HEK293 (cell line): ENCODE measurements around the gene COL5A2.

Source experiments
- CTCF ChIA-PET: fragments of 350-600 bp; formaldehyde crosslinking; extraction: SDS; loops from one replicate; lab custom pipeline; 2021; ENCODE audit warnings: antibody characterized with exemption; lab: Yijun Ruan, JAX
- POLR2A ChIA-PET: fragments of 300-600 bp; formaldehyde crosslinking; extraction: SDS; loops from one replicate; lab custom pipeline; 2020; ENCODE audit warnings: antibody characterized with exemption, inconsistent platforms; lab: Yijun Ruan, JAX
- H3K27ac ChIP-seq: fragments of 200-500 bp; sonication (Bioruptor generic); 2 replicates; pipeline ENCODE4 v1.5.1; 2014; ENCODE audit warnings: low read depth, low read length, control low read depth, inconsistent platforms; ENCODE audit errors: extremely low read depth
- H3K36me3 ChIP-seq, 2 experiments: fragments of 200-500 bp in 1 of 2; sonication (Bioruptor generic) in 1 of 2; 1 replicate in 1 of 2; 2 replicates in 1 of 2; pipeline ENCODE4 v1.5.1; 2014 to 2017; ENCODE audit warnings: inconsistent platforms in 2 of 2, low read length in 2 of 2; ENCODE audit not compliant: control insufficient read depth in 2 of 2, insufficient read depth in 1 of 2
- H3K4me1 ChIP-seq: fragments of 200-500 bp; sonication (Bioruptor generic); 2 replicates; pipeline ENCODE4 v1.5.1; 2014; ENCODE audit warnings: mild to moderate bottlenecking, low read length, inconsistent platforms; ENCODE audit not compliant: control insufficient read depth, insufficient read depth
- H3K4me3 ChIP-seq: 2 replicates; pipeline ENCODE4 v1.5.1; 2011; ENCODE audit warnings: low read depth, mild to moderate bottlenecking, control low read depth, low read length, moderate library complexity
- H3K9me3 ChIP-seq: fragments of 200-500 bp; sonication (Bioruptor generic); 2 replicates; pipeline ENCODE4 v1.5.1; 2014; ENCODE audit warnings: low read depth, low read length, inconsistent platforms; ENCODE audit not compliant: control insufficient read depth, insufficient read depth
- FEZF1 ChIP-seq: fragments of 450-650 bp; formaldehyde crosslinking; IDR thresholded peaks from 2 replicates; pipeline ENCODE4 v1.5.1; 2016; ENCODE audit warnings: missing biosample characterization, missing genetic modification characterization
- HOXA7 ChIP-seq: sonication (generic); formaldehyde crosslinking; IDR thresholded peaks from 2 replicates; pipeline ENCODE4 v1.8.1; 2022; ENCODE audit warnings: missing genetic modification reagents, borderline replicate concordance
- IKZF3 ChIP-seq: fragments of 450-650 bp; IDR thresholded peaks from 2 replicates; pipeline ENCODE4 v1.5.0; 2018; ENCODE audit warnings: missing biosample characterization, mild to moderate bottlenecking, missing genetic modification characterization, moderate library complexity
- KLF9 ChIP-seq: fragments of 450-650 bp; formaldehyde crosslinking; IDR thresholded peaks from 2 replicates; pipeline ENCODE4 v1.5.1; 2016; ENCODE audit warnings: missing biosample characterization, missing genetic modification characterization, low read depth
- ZBTB17 ChIP-seq: fragments of 450-650 bp; formaldehyde crosslinking; IDR thresholded peaks from 2 replicates; pipeline ENCODE4 v1.5.1; 2016; ENCODE audit warnings: missing biosample characterization, missing genetic modification characterization
- ZFP69B ChIP-seq: fragments of 450-650 bp; formaldehyde crosslinking; IDR thresholded peaks from 2 replicates; pipeline ENCODE4 v1.5.1; 2016; ENCODE audit warnings: missing biosample characterization, missing genetic modification characterization
- ZNF121 ChIP-seq: fragments of 450-650 bp; formaldehyde crosslinking; IDR thresholded peaks from 2 replicates; pipeline ENCODE4 v1.5.1; 2016; ENCODE audit warnings: missing biosample characterization, missing genetic modification characterization
- ZNF157 ChIP-seq: fragments of 450-650 bp; formaldehyde crosslinking; IDR thresholded peaks from 2 replicates; pipeline ENCODE4 v1.5.1; 2016; ENCODE audit warnings: missing biosample characterization, missing genetic modification characterization
- ZNF16 ChIP-seq: fragments of 450-650 bp; formaldehyde crosslinking; IDR thresholded peaks from 2 replicates; pipeline ENCODE4 v1.5.1; 2016; ENCODE audit warnings: low read depth, missing biosample characterization, missing genetic modification characterization
- ZNF169 ChIP-seq: fragments of 450-650 bp; formaldehyde crosslinking; IDR thresholded peaks from 2 replicates; pipeline ENCODE4 v1.5.1; 2016; ENCODE audit warnings: missing biosample characterization, missing genetic modification characterization
- ZNF211 ChIP-seq: fragments of 450-650 bp; formaldehyde crosslinking; IDR thresholded peaks from 2 replicates; pipeline ENCODE4 v1.5.1; 2016; ENCODE audit warnings: low read depth, missing biosample characterization, missing genetic modification characterization
- ZNF223 ChIP-seq: fragments of 450-650 bp; formaldehyde crosslinking; IDR thresholded peaks from 2 replicates; pipeline ENCODE4 v1.5.1; 2016; ENCODE audit warnings: missing biosample characterization, missing genetic modification characterization
- ZNF366 ChIP-seq: fragments of 450-650 bp; formaldehyde crosslinking; conservative IDR thresholded peaks from 2 replicates; pipeline ENCODE4 v1.5.1; 2016; ENCODE audit warnings: missing biosample characterization, missing genetic modification characterization
- ZNF37A ChIP-seq: fragments of 450-650 bp; IDR thresholded peaks from 2 replicates; pipeline ENCODE4 v1.5.1; 2018; ENCODE audit warnings: missing biosample characterization, missing genetic modification characterization
- ZNF449 ChIP-seq: fragments of 450-650 bp; formaldehyde crosslinking; IDR thresholded peaks from 2 replicates; pipeline ENCODE4 v1.5.1; 2017; ENCODE audit warnings: missing biosample characterization, mild to moderate bottlenecking, missing genetic modification characterization, moderate library complexity
- ZNF558 ChIP-seq: fragments of 450-650 bp; formaldehyde crosslinking; IDR thresholded peaks from 2 replicates; pipeline ENCODE4 v1.5.1; 2016; ENCODE audit warnings: missing biosample characterization, missing genetic modification characterization
- ZNF571 ChIP-seq: fragments of 450-650 bp; formaldehyde crosslinking; IDR thresholded peaks from 2 replicates; pipeline ENCODE4 v1.5.0; 2017; ENCODE audit warnings: missing biosample characterization, missing genetic modification characterization
- ZNF596 ChIP-seq: fragments of 450-650 bp; IDR thresholded peaks from 2 replicates; pipeline ENCODE4 v1.5.0; 2018; ENCODE audit warnings: missing biosample characterization, mild to moderate bottlenecking, missing genetic modification characterization, moderate library complexity
- ZNF664 ChIP-seq: fragments of 450-650 bp; formaldehyde crosslinking; IDR thresholded peaks from 2 replicates; pipeline ENCODE4 v1.5.1; 2016; ENCODE audit warnings: missing biosample characterization, missing genetic modification characterization
- ZNF670 ChIP-seq: fragments of 450-650 bp; formaldehyde crosslinking; IDR thresholded peaks from 2 replicates; pipeline ENCODE4 v1.5.1; 2016; ENCODE audit warnings: missing biosample characterization, missing genetic modification characterization, low read depth
- ZNF677 ChIP-seq: fragments of 450-650 bp; IDR thresholded peaks from 2 replicates; pipeline ENCODE4 v1.5.0; 2018; ENCODE audit warnings: missing biosample characterization, mild to moderate bottlenecking, missing genetic modification characterization, moderate library complexity
- ZNF768 ChIP-seq: fragments of 450-650 bp; formaldehyde crosslinking; IDR thresholded peaks from 2 replicates; pipeline ENCODE4 v1.5.1; 2018; ENCODE audit warnings: missing biosample characterization, mild to moderate bottlenecking, missing genetic modification characterization
- TF ChIP-seq, protein P1 (sequence below): fragments of 450-650 bp; formaldehyde crosslinking; IDR thresholded peaks from 2 replicates; pipeline ENCODE4 v1.5.1; 2016; ENCODE audit warnings: missing biosample characterization, missing genetic modification characterization
- TF ChIP-seq, protein P2 (sequence below): fragments of 450-650 bp; formaldehyde crosslinking; IDR thresholded peaks from 2 replicates; pipeline ENCODE4 v1.5.1; 2016; ENCODE audit warnings: missing biosample characterization, missing genetic modification characterization, low read depth
- TF ChIP-seq, protein P3 (sequence below): fragments of 450-650 bp; formaldehyde crosslinking; IDR thresholded peaks from 2 replicates; pipeline ENCODE4 v1.5.1; 2016; ENCODE audit warnings: missing biosample characterization, missing genetic modification characterization
- TF ChIP-seq, protein P4 (sequence below): sonication (generic); formaldehyde crosslinking; IDR thresholded peaks from 2 replicates; pipeline ENCODE4 v1.8.1; 2022; ENCODE audit warnings: mild to moderate bottlenecking, moderate library complexity, missing genetic modification reagents

COL5A2 gene

GRCh38 chr2:189010536-189010935 is 169.0 kb downstream of the COL5A2 start:
- TF ChIP-seq ZNF677 (tag by site-specific recombination) (no peak), ZNF670 (tag by site-specific recombination) (no peak), ZNF571 (tag by site-specific recombination) (no peak), ZNF16 (tag by site-specific recombination) (no peak), FEZF1 (tag by site-specific recombination) (no peak), ZNF664 (tag by site-specific recombination) (no peak), KLF9 (tag by site-specific recombination) (no peak), ZNF37A (tag by site-specific recombination) (no peak)
- TF ChIP-seq, protein P1, sequence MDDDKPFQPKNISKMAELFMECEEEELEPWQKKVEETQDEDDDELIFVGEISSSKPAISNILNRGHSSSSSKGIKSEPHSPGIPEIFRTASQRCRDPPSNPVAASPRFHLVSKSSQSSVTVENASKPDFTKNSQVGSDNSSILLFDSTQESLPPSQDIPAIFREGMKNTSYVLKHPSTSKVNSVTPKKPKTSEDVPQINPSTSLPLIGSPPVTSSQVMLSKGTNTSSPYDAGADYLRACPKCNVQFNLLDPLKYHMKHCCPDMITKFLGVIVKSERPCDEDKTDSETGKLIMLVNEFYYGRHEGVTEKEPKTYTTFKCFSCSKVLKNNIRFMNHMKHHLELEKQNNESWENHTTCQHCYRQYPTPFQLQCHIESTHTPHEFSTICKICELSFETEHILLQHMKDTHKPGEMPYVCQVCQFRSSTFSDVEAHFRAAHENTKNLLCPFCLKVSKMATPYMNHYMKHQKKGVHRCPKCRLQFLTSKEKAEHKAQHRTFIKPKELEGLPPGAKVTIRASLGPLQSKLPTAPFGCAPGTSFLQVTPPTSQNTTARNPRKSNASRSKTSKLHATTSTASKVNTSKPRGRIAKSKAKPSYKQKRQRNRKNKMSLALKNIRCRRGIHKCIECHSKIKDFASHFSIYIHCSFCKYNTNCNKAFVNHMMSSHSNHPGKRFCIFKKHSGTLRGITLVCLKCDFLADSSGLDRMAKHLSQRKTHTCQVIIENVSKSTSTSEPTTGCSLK (tag by site-specific recombination), result no peak
- TF ChIP-seq, protein P2, sequence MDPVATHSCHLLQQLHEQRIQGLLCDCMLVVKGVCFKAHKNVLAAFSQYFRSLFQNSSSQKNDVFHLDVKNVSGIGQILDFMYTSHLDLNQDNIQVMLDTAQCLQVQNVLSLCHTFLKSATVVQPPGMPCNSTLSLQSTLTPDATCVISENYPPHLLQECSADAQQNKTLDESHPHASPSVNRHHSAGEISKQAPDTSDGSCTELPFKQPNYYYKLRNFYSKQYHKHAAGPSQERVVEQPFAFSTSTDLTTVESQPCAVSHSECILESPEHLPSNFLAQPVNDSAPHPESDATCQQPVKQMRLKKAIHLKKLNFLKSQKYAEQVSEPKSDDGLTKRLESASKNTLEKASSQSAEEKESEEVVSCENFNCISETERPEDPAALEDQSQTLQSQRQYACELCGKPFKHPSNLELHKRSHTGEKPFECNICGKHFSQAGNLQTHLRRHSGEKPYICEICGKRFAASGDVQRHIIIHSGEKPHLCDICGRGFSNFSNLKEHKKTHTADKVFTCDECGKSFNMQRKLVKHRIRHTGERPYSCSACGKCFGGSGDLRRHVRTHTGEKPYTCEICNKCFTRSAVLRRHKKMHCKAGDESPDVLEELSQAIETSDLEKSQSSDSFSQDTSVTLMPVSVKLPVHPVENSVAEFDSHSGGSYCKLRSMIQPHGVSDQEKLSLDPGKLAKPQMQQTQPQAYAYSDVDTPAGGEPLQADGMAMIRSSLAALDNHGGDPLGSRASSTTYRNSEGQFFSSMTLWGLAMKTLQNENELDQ, result no peak
- TF ChIP-seq, protein P3, sequence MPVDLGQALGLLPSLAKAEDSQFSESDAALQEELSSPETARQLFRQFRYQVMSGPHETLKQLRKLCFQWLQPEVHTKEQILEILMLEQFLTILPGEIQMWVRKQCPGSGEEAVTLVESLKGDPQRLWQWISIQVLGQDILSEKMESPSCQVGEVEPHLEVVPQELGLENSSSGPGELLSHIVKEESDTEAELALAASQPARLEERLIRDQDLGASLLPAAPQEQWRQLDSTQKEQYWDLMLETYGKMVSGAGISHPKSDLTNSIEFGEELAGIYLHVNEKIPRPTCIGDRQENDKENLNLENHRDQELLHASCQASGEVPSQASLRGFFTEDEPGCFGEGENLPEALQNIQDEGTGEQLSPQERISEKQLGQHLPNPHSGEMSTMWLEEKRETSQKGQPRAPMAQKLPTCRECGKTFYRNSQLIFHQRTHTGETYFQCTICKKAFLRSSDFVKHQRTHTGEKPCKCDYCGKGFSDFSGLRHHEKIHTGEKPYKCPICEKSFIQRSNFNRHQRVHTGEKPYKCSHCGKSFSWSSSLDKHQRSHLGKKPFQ (tag by site-specific recombination), result no peak
- TF ChIP-seq, protein P4, sequence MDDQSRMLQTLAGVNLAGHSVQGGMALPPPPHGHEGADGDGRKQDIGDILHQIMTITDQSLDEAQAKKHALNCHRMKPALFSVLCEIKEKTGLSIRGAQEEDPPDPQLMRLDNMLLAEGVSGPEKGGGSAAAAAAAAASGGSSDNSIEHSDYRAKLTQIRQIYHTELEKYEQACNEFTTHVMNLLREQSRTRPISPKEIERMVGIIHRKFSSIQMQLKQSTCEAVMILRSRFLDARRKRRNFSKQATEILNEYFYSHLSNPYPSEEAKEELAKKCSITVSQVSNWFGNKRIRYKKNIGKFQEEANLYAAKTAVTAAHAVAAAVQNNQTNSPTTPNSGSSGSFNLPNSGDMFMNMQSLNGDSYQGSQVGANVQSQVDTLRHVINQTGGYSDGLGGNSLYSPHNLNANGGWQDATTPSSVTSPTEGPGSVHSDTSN, result no peak
- ChIA-PET POLR2A (no interaction called here), CTCF (no interaction called here)
- Histone ChIP-seq H3K36me3 (no peaks in the 10 kb centered on the region), H3K9me3 (no peaks in the 10 kb centered on the region), H3K4me1 (no peaks in the 10 kb centered on the region), H3K27ac (no peak overlapping the region), H3K4me3 (no peak overlapping the region)

DNA sequence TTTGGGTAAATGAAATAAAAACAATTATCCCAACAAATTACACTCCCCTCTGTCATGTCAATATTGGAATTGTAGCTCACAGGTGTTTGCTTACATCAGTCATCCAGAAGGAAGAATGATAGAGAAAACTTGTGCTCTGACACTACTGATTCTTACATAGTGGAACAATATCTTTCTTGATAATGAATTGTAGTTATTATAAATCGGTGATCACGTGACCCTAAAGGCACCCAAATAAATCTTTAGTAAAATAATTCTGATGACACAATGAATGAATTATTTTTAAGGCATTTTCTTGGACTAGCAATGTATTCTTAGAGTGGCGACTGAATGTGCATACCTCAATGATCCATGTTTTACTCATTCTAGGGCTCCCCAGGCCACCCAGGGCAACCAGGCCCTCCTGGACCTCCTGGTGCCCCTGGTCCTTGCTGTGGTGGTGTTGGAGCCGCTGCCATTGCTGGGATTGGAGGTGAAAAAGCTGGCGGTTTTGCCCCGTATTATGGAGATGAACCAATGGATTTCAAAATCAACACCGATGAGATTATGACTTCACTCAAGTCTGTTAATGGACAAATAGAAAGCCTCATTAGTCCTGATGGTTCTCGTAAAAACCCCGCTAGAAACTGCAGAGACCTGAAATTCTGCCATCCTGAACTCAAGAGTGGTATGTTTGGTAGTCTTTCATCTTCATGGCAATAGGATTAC is 170.9 kb downstream of the COL5A2 start:
- Histone ChIP-seq H3K9me3 (no peaks in the 10 kb centered on the region), H3K36me3 (no peaks in the 10 kb centered on the region), H3K4me3 (no peak overlapping the region), H3K27ac (no peak overlapping the region), H3K4me1 (no peaks in the 10 kb centered on the region)
- POLR2A ChIA-PET, result no interaction called here
- CTCF ChIA-PET, result no interaction called here
- TF ChIP-seq ZNF121, result no peak
- no peak for TF ChIP-seq ZNF558 (tag by site-specific recombination)
- TF ChIP-seq ZNF169 (tag by site-specific recombination), result no peak
- TF ChIP-seq ZNF596 (tag by site-specific recombination), result no peak
- TF ChIP-seq ZNF211 (tag by site-specific recombination), result no peak
- no peak for TF ChIP-seq ZNF366
- no peak for TF ChIP-seq HOXA7 (CRISPR knock-in tag)
- no peak for TF ChIP-seq ZNF223 (tag by site-specific recombination)
- TF ChIP-seq ZBTB17 (tag by site-specific recombination), result no peak
- TF ChIP-seq ZFP69B (tag by site-specific recombination), result no peak
- TF ChIP-seq ZNF449, result no peak
- TF ChIP-seq ZNF157, result no peak
- TF ChIP-seq IKZF3, result no peak
- TF ChIP-seq, protein P3 (tag by site-specific recombination), result no peak
- TF ChIP-seq ZNF768 (tag by site-specific recombination), result no peak
